Duodenal mucosa (tissue), 2 donors: Measurements from ENCODE around the gene PKIB.

ENCODE experiments used
- H3K27ac ChIP-seq: one replicate; pipeline ENCODE4 v1.7.0; 2013; ENCODE audit warnings: low read depth, low read length
- H3K27me3 ChIP-seq, 2 donors: one replicate each; pipeline ENCODE4 v1.7.0; 2013; ENCODE audit warnings: low read length in 2 of 2, control low read depth in 1 of 2; ENCODE audit not compliant: insufficient read depth in 2 of 2, control insufficient read depth in 1 of 2
- H3K36me3 ChIP-seq, 2 donors: one replicate each; pipeline ENCODE4 v1.7.0; 2013; ENCODE audit warnings: low read length in 2 of 2, control low read depth in 1 of 2; ENCODE audit not compliant: insufficient read depth in 2 of 2, control insufficient read depth in 1 of 2
- H3K4me1 ChIP-seq, 2 donors: one replicate each; pipeline ENCODE4 v1.7.0; 2013; ENCODE audit warnings: low read length in 2 of 2, control low read depth in 1 of 2; ENCODE audit not compliant: insufficient read depth in 2 of 2, control insufficient read depth in 1 of 2
- H3K4me3 ChIP-seq, 2 donors: one replicate each; pipeline ENCODE4 v1.7.0; 2013; ENCODE audit warnings: low read length in 2 of 2, low read depth in 1 of 2
- H3K9ac ChIP-seq, 2 donors: one replicate each; pipeline ENCODE4 v1.7.0; 2013; ENCODE audit warnings: low read length in 2 of 2, low read depth in 1 of 2
- H3K9me3 ChIP-seq, 2 donors: one replicate each; pipeline ENCODE4 v1.7.0; 2013; ENCODE audit warnings: low read length in 2 of 2, control low read depth in 1 of 2; ENCODE audit not compliant: control insufficient read depth in 1 of 2

PKIB gene

DNA sequence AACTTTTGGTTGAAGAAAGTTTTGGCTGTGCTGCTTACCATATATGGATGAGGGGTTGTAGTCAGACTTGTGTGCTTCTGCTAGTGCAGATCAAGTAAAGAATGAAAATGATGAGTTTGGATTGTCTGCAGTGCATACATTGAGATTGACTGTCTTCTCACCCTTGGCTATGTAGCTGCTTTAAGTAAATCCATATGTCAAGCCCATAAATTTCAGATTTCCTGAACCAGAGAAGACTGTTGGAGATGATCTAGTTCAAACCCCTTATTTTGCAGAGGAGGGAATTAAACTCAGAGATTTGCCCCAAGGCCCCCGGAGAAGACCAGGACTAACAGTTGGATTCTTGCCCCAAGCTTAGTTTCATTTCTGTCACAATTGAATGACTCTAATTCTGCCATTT lies 67.2 kb downstream of the PKIB start:
- H3K27me3 ChIP-seq: no peaks in the 10 kb centered on the region
- no peak overlapping the region for H3K4me3 ChIP-seq
- H3K4me1 ChIP-seq: peaks cover 0 to 8% of the 10 kb centered on the region in 2 donors
- H3K27ac ChIP-seq: no peak overlapping the region
- H3K9me3 ChIP-seq: no peaks in the 10 kb centered on the region
- H3K9ac ChIP-seq: no peak overlapping the region
- no peaks in the 10 kb centered on the region for H3K36me3 ChIP-seq

DNA sequence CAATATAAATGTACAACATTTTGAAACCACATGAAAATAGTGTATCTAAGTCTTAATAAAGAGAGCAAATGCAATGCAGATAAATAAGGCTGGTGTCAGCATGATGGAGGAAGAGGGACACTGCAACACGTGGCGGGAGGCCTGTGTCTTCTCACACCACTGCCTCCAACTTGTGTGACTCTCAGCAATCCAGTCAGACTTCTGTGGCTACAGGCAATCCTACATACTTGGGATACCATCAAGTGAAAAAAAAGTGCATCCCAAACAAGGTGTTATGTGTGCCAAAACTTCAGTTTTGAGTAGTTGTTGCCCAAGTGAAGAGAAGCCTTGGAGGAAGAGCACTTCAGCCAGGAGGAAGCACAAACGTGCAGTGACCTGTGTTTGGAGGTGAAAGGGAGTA lies 68.6 kb downstream of the PKIB start:
- H3K9ac ChIP-seq: no peak overlapping the region
- no peaks in the 10 kb centered on the region for H3K36me3 ChIP-seq
- H3K27ac ChIP-seq: no peak overlapping the region
- H3K27me3 ChIP-seq: no peaks in the 10 kb centered on the region
- H3K4me1 ChIP-seq: peaks cover 0 to 1% of the 10 kb centered on the region in 2 donors
- H3K9me3 ChIP-seq: no peaks in the 10 kb centered on the region
- H3K4me3 ChIP-seq: no peak overlapping the region

DNA sequence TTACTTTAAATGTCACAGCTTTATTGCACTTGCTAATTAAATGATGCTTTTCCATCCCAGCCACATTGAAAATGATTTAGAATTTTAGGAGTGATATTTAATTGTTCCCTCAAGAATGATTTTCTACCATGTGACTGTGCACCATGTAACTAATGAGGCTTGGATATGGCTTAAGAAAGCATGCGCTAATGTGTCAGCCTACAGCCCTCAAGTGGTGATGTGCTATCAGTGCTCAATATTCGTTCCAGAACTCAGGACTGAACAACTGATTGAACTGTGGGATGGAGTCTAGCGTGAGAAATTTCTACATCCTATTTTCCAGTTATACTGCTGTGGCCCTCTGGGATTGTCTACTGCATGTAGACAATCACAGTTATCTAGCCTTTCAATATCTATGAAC lies 71.5 kb downstream of the PKIB start:
- no peaks in the 10 kb centered on the region for H3K36me3 ChIP-seq
- no peak overlapping the region for H3K9ac ChIP-seq
- no peak overlapping the region for H3K4me3 ChIP-seq
- no peaks in the 10 kb centered on the region for H3K9me3 ChIP-seq
- H3K27ac ChIP-seq: no peak overlapping the region
- no peaks in the 10 kb centered on the region for H3K27me3 ChIP-seq
- H3K4me1 ChIP-seq: no peaks in the 10 kb centered on the region

DNA sequence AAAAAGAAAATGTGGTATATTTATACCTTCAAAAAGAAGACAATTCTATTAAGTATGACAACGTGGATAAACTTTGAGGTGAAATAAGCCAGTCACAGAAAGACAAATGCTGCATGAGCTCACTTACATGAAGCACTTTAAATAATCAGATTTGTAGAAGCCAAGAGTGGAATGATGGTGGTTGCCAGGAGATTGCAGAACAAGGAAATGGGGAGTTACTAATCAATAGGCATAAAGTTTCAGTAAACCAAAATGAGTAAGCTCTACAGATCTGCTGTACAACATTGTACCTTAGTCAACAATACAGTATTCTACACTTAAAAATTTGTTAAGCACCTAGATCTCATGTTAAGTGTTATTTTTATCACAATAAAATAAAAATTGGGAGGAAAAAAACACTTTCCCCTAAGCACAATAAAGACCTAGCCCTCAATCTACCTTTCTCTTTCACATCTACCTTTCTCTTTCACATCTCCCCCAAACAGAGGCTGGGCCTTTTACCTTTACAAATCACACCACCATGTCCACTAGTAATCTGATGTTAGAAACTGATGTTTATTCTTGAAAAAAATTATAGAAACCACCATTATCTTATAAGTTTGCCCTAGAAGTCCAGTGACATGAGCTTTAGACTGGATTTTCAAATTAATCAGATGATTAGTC lies 73.9 kb downstream of the PKIB start:
- Histone ChIP-seq H3K9ac (no peak overlapping the region), H3K4me3 (no peak overlapping the region), H3K4me1 (no peaks in the 10 kb centered on the region), H3K27ac (no peak overlapping the region), H3K9me3 (no peaks in the 10 kb centered on the region), H3K36me3 (no peaks in the 10 kb centered on the region), H3K27me3 (no peaks in the 10 kb centered on the region)

DNA sequence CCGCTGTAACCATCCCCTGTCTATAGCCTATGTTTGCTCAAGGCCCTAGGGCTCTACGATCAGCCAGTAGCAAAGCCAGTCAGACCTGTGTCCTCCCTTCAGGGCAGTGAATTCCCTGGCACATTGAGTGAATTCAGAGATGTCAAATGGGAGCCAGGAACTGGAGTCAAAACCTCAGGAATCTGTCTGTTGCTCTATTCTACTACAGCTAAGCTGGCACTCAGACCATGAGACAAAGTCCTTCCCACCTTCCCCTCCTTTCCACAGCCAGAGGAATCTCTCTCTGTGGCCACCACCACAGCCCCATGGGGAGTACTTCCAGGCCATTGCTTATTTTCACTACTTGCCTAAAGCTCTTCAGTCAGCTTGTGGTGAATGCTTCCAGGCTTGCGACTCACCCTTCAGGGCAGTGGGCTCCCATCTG lies 82.0 kb downstream of the PKIB start:
- H3K27me3 ChIP-seq: no peaks in the 10 kb centered on the region
- no peak overlapping the region for H3K27ac ChIP-seq
- H3K9me3 ChIP-seq: no peaks in the 10 kb centered on the region
- H3K36me3 ChIP-seq: no peaks in the 10 kb centered on the region
- H3K4me1 ChIP-seq: no peaks in the 10 kb centered on the region
- no peak overlapping the region for H3K4me3 ChIP-seq
- no peak overlapping the region for H3K9ac ChIP-seq

DNA sequence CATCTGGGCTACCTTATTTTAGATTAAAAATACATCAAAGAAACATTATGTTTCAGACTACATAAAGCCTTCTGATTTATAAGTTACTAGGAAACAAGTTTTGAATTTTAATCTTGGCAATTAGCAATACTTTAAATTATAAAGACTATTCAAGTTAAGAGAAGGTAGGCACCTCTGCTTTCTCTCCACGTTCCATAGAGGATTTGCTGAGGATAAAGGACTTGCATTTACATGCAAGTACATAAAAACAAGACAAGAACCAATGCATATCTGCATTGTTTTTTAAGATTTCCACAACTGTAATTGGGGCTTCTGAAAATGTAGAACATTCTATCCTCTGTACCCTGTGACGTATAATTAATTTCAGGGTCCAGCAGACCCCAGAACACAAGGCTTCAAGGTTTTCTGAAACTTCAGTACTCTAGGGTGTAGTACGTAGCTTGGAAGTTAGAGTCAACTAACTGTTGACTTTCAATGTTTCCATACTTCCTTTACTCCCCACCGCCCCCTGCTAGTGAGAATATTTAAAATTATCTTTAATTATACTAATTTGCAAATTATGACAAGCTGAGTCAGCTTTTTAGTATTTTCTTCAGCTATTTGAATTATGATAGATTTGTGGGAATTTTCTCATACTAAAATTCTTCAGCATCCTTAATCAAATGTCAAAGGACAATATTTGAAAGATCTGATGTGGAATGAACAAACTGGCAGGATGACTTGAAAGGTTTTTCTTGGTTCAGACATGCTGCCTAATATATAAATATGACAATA lies 82.8 kb downstream of the PKIB start:
- Histone ChIP-seq H3K27me3 (no peaks in the 10 kb centered on the region), H3K4me3 (no peak overlapping the region), H3K27ac (no peak overlapping the region), H3K4me1 (no peaks in the 10 kb centered on the region), H3K9ac (no peak overlapping the region), H3K36me3 (no peaks in the 10 kb centered on the region), H3K9me3 (no peaks in the 10 kb centered on the region)

DNA sequence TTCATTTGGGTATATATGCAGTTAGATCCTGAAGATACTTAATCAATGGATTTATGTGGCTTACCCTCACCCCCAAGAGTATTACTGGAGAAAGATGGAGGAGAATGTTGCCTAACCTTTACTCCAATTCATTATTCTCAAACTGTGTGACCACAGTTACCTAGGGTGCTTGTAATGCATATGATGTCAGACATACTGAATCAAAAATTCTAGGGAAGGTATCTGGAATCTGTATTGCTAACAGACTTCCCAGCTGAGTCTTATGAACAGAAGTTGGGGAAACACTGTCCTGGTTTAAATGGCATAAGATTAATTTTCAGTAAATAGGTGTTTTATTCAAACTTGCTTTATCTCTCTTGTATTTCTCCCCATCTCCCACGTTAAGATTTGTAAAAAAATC lies 83.9 kb downstream of the PKIB start:
- Histone ChIP-seq H3K9ac (no peak overlapping the region), H3K27ac (no peak overlapping the region), H3K4me3 (no peak overlapping the region), H3K36me3 (no peaks in the 10 kb centered on the region), H3K4me1 (no peaks in the 10 kb centered on the region), H3K9me3 (no peaks in the 10 kb centered on the region), H3K27me3 (no peaks in the 10 kb centered on the region)

DNA sequence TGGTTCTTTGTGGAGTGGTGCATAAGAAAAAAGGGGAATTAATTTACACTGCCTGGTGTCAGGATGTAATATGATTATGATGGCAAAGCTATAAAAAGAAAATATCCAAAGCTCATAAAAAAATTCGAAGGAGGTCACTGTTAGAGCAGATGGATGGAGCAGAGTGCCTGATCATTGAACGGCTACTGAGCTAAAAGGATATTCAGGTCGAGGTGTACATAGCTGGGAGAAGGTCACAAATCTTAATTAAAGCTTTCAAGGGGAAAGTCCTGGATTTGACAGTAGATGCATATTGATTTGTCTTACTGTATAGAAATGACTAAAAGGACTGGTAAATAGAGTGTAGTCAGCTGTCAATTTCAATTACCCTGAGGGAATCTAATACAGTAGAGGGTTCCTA lies 84.4 kb downstream of the PKIB start:
- no peaks in the 10 kb centered on the region for H3K9me3 ChIP-seq
- no peak overlapping the region for H3K4me3 ChIP-seq
- H3K27ac ChIP-seq: no peak overlapping the region
- no peaks in the 10 kb centered on the region for H3K36me3 ChIP-seq
- no peaks in the 10 kb centered on the region for H3K4me1 ChIP-seq
- no peaks in the 10 kb centered on the region for H3K27me3 ChIP-seq
- H3K9ac ChIP-seq: no peak overlapping the region

DNA sequence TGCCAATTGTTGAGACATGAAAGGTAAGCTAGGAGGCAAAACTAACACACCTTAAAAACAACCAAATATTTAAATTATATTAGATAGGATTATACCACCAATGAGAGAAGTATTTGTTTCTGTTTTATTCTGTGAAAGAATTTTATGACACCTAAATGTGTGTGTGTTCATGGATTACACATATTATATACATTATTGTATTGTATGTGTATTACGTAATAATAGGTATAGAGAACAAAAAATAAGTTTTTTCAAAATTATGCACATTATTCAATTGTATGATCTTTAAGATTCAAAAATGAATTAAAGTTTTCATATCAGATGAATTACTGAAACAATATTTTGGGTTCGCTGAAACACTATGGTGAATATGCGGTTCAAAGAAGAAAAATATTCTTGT lies 85.0 kb downstream of the PKIB start:
- Histone ChIP-seq H3K4me3 (no peak overlapping the region), H3K4me1 (no peaks in the 10 kb centered on the region), H3K36me3 (no peaks in the 10 kb centered on the region), H3K27ac (no peak overlapping the region), H3K9me3 (no peaks in the 10 kb centered on the region), H3K27me3 (no peaks in the 10 kb centered on the region), H3K9ac (no peak overlapping the region)

DNA sequence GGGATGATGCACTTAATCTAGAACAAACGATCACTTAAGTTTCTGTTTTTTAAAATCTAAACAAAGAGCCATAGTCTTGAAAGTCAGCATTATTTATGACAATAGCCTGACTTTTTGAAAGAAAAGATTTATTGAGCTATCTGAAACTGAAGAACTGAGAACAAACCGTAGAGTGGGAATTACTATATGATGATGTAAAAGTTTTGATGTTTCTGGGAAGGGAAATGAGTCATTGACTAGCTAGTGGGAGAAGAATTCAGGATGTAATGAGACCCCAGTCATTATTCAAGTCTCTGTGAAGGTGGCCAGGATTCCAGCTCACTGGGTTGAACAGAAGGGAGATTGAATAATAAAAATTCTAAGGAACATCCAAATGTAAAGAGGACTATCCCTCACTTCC lies 85.9 kb downstream of the PKIB start:
- Histone ChIP-seq H3K27ac (no peak overlapping the region), H3K36me3 (no peaks in the 10 kb centered on the region), H3K4me1 (no peaks in the 10 kb centered on the region), H3K4me3 (no peak overlapping the region), H3K9ac (no peak overlapping the region), H3K9me3 (no peaks in the 10 kb centered on the region), H3K27me3 (no peaks in the 10 kb centered on the region)
